ENCODE measurements around the gene DPH2. TPM values are rescaled to one million over a fixed set of nuclear protein-coding genes. Genes with fewer than 3 reads are reported as not detected.

The DPH2 gene
- total RNA-seq, 4 donors from 2014 or later = 13.1 to 29.4 (median 17.1) TPM

DNA sequence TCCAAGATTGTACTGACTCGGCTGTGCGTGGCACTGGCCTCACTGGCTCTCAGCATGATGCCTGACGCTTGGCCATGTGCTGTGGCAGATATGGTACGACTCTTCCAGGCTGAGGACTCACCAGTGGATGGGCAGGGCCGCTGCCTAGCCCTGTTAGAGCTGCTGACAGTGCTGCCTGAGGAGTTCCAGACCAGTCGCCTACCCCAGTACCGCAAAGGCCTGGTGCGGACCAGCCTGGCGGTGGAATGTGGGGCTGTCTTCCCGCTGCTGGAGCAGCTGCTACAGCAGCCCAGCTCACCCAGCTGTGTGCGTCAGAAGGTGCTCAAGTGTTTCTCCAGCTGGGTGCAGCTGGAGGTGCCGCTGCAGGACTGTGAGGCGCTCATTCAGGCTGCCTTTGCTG lies 20.1 kb upstream of the DPH2 start:
- H3K27me3 ChIP-seq = no peaks in the 10 kb centered on the region
- in situ Hi-C loops (cut with MboI; ENCODE audit: low pct_ligation_motif_present in 1 of 4, low pct_unique_long_range_greater_than_20kb in 1 of 4, low sequenced_read_pairs in 3 of 4) (loop anchor here in 1 of 4 donors (25.0 kb wide), 1 partner anchor 412 kb away; the partner anchor contains the start of gene PTPRF), intact Hi-C loops (cut with DNase I; ENCODE audit: low total_unique reads) (no loop called here)
- no peak overlapping the region for H3K4me3 ChIP-seq
- WGBS, 2 donors (ENCODE audit: low coverage in 1 of 2) = 83% methylated on average over 11 of the region's 13 CpGs; no CpG with 5 or more reads in 1 of the 2 donors
- H3K36me3 ChIP-seq = no peaks in the 10 kb centered on the region
- no peak for DNase-seq
- H3K27ac ChIP-seq = no peak overlapping the region
- no peaks in the 10 kb centered on the region for H3K9me3 ChIP-seq
- peaks cover 14 to 34% (median 23%) of the 10 kb centered on the region in 4 donors for H3K4me1 ChIP-seq
- TF ChIP-seq EP300 (IDR thresholded peaks at IDR 0.05; ENCODE audit: low read depth) (no peak), POLR2AphosphoS5 (IDR thresholded peaks at IDR 0.05) (peak in 2 of 3 donors; percentile 45 to 48), POLR2A (IDR thresholded peaks at IDR 0.05) (no peak)
- TF ChIP-seq, protein P1, sequence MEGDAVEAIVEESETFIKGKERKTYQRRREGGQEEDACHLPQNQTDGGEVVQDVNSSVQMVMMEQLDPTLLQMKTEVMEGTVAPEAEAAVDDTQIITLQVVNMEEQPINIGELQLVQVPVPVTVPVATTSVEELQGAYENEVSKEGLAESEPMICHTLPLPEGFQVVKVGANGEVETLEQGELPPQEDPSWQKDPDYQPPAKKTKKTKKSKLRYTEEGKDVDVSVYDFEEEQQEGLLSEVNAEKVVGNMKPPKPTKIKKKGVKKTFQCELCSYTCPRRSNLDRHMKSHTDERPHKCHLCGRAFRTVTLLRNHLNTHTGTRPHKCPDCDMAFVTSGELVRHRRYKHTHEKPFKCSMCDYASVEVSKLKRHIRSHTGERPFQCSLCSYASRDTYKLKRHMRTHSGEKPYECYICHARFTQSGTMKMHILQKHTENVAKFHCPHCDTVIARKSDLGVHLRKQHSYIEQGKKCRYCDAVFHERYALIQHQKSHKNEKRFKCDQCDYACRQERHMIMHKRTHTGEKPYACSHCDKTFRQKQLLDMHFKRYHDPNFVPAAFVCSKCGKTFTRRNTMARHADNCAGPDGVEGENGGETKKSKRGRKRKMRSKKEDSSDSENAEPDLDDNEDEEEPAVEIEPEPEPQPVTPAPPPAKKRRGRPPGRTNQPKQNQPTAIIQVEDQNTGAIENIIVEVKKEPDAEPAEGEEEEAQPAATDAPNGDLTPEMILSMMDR (IDR thresholded peaks at IDR 0.05) = no peak

DNA sequence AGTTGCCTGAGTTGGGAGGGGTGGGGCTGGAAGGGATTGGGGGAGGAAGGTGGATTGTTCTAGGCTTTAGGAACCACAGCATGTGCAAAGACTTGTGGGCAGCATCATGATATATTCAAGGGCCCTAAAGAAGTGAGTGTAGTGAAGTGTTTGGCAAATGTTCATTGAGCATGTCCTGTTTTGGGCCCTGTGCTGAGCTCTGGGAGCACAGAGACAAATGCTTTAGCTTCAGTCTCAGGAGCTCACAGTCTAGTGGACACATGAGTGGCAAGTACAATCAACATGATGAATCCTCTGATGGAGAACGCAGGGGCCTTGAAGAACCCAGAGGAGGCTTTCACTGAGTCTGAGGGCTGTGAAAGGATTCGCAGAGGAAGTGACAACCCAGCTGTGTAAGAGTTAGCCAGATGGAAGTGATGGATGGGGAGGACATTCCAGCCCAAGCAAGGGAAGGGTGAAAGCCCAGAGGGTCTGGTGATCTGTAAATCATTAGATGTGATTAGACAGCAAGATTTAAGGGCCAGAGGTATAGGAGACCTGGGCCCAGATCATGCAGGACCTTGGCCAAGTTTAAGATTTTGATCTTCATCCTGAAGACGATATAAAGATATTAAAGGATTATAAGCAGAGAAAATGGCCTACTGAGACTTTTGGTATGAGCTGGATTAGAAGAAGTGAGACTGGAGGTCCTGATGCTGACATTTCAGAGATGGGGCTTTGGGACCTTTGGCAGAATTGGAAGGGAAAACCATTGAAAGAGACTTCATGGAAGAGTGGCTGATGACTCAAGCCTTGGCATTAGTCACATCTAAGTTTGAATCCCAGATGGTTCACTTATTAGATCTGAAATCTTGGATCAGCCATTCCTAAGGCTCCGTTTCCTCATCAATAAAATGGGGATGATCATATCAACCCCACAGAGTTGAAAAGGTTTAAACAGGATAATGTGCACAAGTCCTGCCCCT lies 18.5 kb upstream of the DPH2 start:
- Histone ChIP-seq H3K4me3 (no peak overlapping the region), H3K27ac (no peak overlapping the region), H3K4me1 (peaks cover 14 to 20% (median 16%) of the 10 kb centered on the region in 4 donors), H3K9me3 (no peaks in the 10 kb centered on the region), H3K36me3 (no peaks in the 10 kb centered on the region), H3K27me3 (no peaks in the 10 kb centered on the region)
- no peak for DNase-seq
- 92 to 93% methylated on average over 3 to 4 of the region's 4 CpGs for WGBS, 2 donors (ENCODE audit: low coverage in 1 of 2)
- TF ChIP-seq POLR2AphosphoS5 (IDR thresholded peaks at IDR 0.05) (no peak), POLR2A (IDR thresholded peaks at IDR 0.05) (no peak), EP300 (IDR thresholded peaks at IDR 0.05; ENCODE audit: low read depth) (no peak)
- TF ChIP-seq, protein P1 (IDR thresholded peaks at IDR 0.05) = no peak
- intact Hi-C loops (cut with DNase I; ENCODE audit: low total_unique reads) (no loop called here), in situ Hi-C loops (cut with MboI; ENCODE audit: low pct_ligation_motif_present in 1 of 4, low pct_unique_long_range_greater_than_20kb in 1 of 4, low sequenced_read_pairs in 3 of 4) (no loop called here)

DNA sequence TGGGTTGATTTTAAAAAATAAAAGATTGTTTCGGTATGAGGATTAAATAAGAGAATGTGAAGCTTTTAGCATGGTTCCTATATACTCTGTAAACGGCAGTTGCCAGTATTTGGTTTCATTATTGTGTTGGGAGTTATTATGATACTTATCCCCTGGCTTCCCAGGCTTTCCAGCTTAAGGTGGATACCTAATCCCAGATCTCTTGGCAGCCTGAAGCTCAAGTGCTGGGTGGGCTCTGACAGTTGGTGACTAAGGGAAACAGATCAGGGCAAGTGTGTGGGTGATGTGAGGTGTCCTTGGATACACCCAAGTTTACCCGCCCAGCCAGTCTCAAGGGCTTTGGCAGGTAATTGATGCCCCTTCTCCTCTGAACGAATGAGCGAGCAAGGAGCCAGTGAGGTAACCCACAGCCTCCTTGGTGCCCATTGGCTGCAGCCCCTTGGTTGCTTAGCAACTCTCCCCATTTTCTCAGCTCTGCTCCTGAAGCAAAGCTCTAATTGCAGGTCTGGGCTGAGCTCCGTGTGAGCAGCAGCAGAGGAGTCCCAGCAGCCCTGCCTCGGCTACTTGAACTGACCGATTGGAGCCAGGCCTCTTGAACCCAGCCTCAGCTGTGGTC lies 17.0 kb upstream of the DPH2 start:
- intact Hi-C loops (cut with DNase I; ENCODE audit: low total_unique reads) (no loop called here), in situ Hi-C loops (cut with MboI; ENCODE audit: low pct_ligation_motif_present in 1 of 4, low pct_unique_long_range_greater_than_20kb in 1 of 4, low sequenced_read_pairs in 3 of 4) (no loop called here)
- no peak overlapping the region for H3K27ac ChIP-seq

More for the DNA sequence above, 17.0 kb upstream of the DPH2 start:
- peaks cover 8 to 13% (median 9%) of the 10 kb centered on the region in 4 donors for H3K4me1 ChIP-seq
- WGBS, 2 donors (ENCODE audit: low coverage in 1 of 2) = 83 to 88% methylated on average over 2 to 8 of the region's 8 CpGs
- no peak overlapping the region for H3K4me3 ChIP-seq
- no peaks in the 10 kb centered on the region for H3K9me3 ChIP-seq
- no peak for TF ChIP-seq EP300 (IDR thresholded peaks at IDR 0.05; ENCODE audit: low read depth)
- no peak for TF ChIP-seq POLR2AphosphoS5 (IDR thresholded peaks at IDR 0.05)
- TF ChIP-seq POLR2A (IDR thresholded peaks at IDR 0.05) = no peak
- TF ChIP-seq, protein P1 (IDR thresholded peaks at IDR 0.05) = no peak
- DNase-seq = no peak
- H3K36me3 ChIP-seq = peaks cover 0 to under 1% (median 0%) of the 10 kb centered on the region in 4 donors
- no peaks in the 10 kb centered on the region for H3K27me3 ChIP-seq

Data from transverse colon (tissue), 4 donors.